HG03135 (cell line): ENCODE measurements around the gene RTL5.

Experiments used
- ATAC-seq: cut with Tn5 transposase; IDR thresholded peaks from one replicate; pipeline ENCODE4 v1.9.1; 2021; ENCODE audit warnings: mild to moderate bottlenecking, moderate library complexity; ENCODE audit not compliant: unreplicated experiment

RTL5 gene

GRCh38 chrX:72130156-72130761 lies 1.5 kb downstream of the RTL5 start:
- ATAC-seq: no peak

DNA sequence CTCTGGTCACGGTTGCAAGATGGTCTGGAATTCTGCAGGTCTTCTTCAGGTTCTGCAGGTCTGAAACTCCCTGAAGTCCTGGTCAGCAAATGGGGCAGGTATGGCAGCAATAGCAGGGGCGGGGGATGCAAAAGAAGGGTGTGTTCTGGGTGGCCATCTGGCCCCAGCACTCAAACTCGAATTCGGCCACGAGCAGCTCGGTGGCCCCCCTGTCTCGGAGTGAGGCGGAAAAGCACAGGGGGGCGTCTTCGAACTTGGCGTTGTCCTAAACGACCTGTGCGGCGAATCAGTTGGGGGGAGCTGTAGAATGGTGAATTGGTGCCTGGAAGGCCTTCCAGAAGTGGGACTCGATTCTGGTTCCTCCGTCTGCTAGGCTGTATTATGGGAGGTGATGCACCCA lies 2.1 kb downstream of the RTL5 start:
- ATAC-seq: no peak

- ATAC-seq: no peak
Observed at GRCh38 chrX:72128881-72129280, 2.8 kb downstream of the RTL5 start.

DNA sequence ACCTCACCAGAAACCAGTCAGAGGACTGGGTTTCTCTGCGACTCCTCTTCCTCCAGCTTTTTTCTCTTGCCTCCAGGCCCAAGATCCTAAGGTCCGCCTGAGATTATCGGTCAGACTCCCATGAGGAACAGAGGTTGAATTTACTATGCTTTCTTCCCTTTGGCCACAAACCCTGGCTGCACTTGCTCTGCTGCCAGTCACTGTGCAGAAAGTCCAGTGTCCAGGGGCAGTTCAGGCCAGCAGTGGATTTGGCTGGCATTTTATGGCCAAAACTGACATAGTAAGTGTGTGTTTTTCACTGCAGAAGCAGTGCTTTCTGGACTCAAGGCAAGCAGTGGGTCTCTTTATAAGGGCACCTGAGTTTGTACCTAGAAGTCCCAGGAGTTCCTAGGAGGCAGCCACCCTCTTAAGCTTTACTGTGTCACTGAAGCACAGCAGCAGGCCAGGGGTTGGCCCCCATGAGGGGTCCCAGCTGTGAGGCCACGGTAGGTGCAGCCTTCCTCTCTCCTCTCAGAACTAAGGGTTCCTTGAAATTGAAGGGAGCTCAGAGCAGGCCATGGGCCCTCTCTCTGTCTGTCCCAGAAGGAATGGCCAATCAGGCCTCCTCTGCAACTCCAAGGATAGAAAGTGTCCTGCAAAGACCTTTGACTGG lies 3.4 kb downstream of the RTL5 start:
- ATAC-seq: no peak

DNA sequence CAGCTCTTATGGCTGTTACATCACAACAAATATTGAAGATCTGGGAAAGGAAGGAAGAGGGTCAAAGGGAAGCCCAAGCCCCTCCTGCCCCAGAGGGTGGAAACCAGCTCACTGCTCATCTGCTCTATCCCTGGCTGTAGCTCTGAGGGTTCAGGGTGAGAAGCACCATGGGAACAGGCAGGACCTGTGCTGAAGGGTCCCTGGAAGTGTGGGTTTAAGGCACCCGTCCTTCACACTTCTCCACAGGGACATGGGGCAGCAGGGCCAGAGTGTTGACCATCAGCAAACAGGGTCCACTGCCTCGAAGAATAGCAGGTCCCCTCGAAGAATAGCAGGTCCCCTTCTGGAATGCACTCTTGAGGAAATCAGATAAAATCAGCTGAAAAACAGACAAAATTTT lies 4.4 kb downstream of the RTL5 start:
- no peak for ATAC-seq

DNA sequence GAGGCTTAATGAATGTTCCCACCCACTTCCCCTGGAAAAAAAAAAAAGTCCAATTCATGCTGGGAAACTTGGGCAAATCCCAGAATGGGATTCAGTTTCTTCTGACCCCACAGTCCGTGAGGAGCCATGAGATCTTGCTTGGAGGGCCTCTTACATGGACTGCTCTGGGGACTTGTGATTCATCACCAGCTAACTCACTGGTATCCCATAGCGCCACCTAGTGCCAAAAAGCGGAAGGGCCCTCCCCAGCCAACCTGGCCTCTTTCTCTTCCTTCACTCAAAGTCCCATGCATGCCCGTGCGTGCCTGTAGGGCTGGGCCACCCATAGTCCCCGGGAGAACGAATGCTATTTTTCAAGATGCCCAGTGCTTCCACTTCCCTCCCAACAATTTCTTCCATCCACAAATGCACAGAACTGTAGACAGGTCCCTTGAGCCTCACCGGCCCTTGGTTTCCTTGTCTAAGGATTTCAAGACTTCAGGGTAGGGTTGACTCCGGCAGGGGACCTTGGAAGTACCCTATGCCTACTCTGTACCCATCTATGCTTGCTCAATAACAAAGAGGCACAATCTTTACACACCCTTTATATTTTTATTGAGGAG lies 5.1 kb downstream of the RTL5 start:
- ATAC-seq: peak; percentile 76

DNA sequence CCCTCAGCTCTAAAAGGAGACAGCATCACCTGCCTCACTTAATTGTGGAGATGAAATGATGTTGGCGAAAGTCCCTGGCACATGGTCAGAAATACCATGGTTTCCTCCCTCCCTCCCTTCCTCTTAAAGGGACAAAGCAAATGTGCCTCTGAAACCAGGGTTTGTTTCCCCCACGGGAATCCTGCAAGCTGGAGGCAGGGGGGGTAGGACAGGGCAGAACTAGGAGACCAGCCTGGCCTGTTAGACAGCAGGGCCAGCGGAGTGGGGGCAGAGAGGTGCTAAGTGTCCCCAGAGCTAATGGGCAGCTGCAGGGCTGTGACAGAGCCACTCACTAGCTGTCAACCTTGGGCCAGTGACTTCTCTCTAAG lies 5.7 kb downstream of the RTL5 start:
- ATAC-seq: no peak

DNA sequence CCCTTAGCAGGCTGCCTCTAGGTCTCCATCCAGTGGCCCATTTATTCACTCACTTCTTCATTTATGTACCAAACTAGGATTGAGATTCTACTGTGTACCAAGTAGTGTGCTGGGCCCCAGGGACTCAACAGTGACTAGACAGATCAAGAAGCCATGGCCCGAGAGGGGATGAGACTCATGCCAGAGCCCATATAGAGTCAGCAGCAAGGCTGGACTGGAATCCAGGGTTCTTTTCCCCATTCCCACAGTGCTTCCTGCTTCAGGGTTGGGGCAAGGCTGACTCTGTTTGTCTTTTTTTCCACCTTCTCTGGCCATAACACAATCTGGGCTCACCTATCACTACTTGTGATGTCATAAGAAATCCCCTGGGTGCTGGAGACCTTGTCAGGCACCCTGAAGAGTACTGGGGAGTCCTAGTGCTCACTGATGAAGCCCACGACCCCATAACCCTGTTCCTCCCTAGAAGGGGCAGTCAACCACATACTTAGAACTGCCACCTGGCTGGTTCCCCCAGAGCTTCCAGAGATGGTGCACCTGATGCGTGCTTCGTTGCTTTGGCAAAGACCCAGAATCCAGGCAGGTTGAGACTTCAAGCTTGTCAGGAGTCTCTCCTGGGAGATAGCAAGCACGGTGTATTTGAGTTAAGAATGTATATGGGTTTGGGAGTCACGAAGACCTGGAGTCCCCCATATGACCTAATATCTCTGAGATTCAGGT lies 6.2 kb downstream of the RTL5 start:
- no peak for ATAC-seq

GRCh38 chrX:72124540-72125201 lies 7.0 kb downstream of the RTL5 start:
- ATAC-seq: no peak

GRCh38 chrX:72123471-72124185 lies 8.1 kb downstream of the RTL5 start:
- ATAC-seq: no peak

- ATAC-seq: no peak
Observed at GRCh38 chrX:72122621-72123337, 8.9 kb downstream of the RTL5 start.

DNA sequence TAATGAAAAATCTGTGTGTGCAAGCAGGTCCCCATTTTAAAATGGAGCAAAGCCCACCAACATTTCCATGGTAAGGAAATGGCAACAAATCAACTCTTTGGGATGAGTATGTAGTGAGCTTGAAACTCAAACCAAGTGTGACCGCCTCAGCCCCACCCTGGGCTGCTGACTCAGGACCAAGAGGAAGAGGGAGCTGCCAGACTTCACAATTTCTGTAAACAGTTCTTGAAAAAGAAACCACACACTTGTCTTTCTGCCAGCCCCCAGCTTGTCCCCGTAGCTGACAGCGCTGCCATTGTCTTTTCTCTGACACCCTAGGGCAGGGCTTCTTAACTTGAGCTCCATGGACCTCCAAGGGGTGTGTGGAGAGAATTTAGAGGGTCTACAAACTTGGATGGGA lies 10.3 kb downstream of the RTL5 start:
- no peak for ATAC-seq

- no peak for ATAC-seq
Observed at GRCh38 chrX:72120837-72121236, 10.9 kb downstream of the RTL5 start.

- no peak for ATAC-seq
Observed at GRCh38 chrX:72117636-72118210, 14.0 kb downstream of the RTL5 start.

DNA sequence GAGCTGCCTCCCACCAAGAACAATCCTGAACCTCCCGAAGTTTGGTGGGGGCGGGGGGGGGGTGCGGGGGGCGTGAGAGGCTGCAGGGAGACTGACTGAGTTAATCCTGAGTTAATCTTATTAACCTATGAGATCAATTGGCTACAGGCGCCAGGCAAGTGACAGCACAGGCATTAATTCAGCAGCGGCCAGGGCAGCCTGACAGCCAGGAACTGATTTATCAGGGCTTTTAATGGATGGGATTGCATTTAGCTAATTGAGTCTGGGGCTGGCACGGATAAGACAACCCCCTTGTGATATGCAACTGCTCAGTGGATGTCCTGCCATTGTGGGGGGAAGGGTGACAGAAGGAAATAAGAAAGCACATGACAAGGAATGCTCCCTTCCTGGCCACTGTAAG lies 16.3 kb downstream of the RTL5 start:
- ATAC-seq: no peak

DNA sequence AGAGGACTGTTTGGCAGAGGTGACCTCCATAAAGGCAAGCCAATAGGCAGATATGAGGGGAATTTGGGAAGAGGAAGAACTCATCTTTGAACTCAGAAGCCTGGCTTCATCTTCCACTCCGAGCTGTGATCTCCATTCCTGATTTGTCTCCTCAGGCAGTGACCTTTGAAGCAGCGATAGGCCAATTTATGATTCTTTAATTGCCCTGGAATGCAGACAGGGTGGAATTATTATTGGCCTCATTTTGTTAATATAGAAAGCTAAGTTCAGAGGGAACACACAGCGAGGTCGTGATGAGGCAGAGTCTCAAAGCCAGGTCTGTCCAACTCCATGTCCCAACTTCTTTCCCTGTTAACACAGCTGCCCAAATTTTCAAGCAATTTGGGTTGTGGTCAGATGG lies 16.9 kb downstream of the RTL5 start:
- no peak for ATAC-seq

GRCh38 chrX:72114306-72114705 lies 17.4 kb downstream of the RTL5 start:
- no peak for ATAC-seq

DNA sequence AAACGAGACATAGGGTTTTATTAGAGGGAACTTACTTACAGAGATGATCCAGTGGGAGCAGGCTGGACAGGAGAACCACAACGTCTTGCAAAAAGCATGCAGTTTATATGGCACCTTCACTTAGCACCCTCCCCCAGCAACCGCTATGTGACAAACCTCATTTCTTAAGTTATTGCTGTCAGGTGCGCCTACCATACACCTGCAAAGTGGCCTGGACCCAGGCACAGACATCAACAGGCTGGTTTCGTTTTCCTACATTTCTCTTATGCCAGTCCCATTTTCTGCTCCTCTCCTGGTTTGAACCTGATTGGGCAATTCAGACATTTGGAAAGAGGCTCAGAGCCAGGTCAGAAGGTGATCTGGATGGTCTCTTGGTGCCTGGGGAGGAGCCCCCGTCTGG lies 18.3 kb downstream of the RTL5 start:
- no peak for ATAC-seq

GRCh38 chrX:72110876-72111708 lies 20.6 kb downstream of the RTL5 start:
- ATAC-seq: no peak
